Cardiac fibroblast (primary cell): ENCODE data around the gene ZNF408.

ENCODE experiments used
- DNase-seq, 2 donors: peaks; one replicate each; pipeline versions ENCODE4 v3.0.0 to v3.0.0-alpha.2; 2010; ENCODE audit warnings: low read depth in 2 of 2
- H3K4me3 ChIP-seq, 2 donors: replicated peaks in 1 of 2; 1 replicate in 1 of 2; 2 replicates in 1 of 2; pipeline ENCODE4 v1.5.1; 2011; ENCODE audit warnings: low read depth in 2 of 2, low read length in 2 of 2, mild to moderate bottlenecking in 2 of 2, moderate library complexity in 1 of 2
- CTCF ChIP-seq: IDR thresholded peaks from one replicate; pipeline ENCODE4 v1.5.1; 2011; ENCODE audit warnings: low read depth, mild to moderate bottlenecking, low read length, inconsistent platforms

The ZNF408 gene

DNA sequence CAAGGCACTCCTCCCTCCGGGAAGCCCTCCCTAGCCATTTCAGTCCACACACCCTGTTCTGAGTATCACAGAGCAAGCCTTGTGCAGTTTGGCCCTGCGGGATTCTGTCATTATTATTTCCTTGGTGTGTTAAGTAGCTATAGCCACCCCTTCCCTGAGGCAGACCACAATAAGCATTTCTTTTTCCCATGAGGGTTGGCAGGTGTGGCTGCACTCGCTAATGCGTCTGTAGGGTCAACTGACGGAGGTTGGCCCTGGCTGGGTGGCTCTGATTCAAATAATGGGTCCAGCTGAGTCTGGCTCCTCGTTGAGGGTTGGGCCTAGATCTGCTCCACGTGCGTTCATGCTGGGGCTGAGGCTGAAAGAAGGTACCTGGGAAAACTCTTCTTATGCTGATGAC is 23.3 kb downstream of the ZNF408 start:
- H3K4me3 ChIP-seq = no peak overlapping the region
- no peak for TF ChIP-seq CTCF
- no peak for DNase-seq

DNA sequence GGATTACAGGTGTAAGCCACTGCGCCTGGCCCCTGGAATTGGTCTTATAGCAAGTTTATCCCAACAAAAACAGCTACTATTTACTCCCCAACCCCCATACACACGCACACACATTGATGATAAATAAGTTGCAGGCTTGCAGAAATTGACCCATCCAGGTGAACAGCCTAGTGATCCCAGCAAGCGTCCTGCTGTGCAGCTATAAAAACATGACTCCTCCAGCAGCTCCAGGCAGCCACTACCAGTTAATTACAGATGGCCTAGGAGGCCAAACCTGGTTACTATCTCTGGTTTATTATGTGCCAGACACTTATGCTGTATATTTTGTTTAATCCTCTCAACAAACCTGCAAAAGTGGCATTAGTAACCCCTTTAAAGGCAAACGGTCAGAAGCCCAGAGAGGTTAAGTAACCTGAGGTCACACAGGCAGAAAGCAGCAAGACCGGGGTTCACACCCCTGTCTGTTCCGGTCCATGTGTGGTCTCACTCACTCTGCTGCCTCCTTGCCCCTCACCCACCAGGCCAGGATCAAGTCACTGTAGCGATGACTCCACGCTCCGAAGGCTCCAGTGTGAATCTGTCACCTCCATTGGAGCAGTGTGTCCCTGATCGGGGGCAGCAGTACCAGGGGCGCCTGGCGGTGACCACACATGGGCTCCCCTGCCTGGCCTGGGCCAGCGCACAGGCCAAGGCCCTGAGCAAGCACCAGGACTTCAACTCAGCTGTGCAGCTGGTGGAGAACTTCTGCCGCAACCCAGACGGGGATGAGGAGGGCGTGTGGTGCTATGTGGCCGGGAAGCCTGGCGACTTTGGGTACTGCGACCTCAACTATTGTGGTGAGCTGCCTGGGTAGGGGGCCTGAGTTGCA is 24.7 kb downstream of the ZNF408 start:
- no peak for TF ChIP-seq CTCF
- no peak for DNase-seq
- no peak overlapping the region for H3K4me3 ChIP-seq

DNA sequence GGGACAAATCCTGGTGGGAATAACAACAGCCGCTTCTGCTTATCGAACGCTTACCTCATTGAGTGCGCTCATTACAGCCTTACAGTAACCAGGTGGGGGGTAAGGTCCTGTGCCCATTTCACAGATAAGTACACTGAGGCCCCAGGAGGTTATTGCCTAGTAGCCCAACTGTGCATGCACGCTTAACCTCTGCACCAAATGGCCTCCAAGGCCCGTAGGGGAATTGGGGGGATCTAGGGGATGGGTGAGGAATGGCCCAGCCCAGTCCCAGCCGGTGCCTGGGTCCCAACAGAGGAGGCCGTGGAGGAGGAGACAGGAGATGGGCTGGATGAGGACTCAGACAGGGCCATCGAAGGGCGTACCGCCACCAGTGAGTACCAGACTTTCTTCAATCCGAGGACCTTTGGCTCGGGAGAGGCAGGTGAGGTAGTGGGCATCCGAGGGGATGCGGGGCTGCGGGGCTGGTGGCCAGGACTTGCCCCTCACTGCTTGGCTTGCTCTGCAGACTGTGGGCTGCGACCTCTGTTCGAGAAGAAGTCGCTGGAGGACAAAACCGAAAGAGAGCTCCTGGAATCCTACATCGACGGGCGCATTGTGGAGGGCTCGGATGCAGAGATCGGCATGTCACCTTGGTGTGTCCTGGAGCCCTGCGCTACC is 25.5 kb downstream of the ZNF408 start:
- no peak for DNase-seq
- no peak overlapping the region for H3K4me3 ChIP-seq
- TF ChIP-seq CTCF = no peak

- DNase-seq = no peak
- no peak for TF ChIP-seq CTCF
- H3K4me3 ChIP-seq = no peak overlapping the region
Observed at GRCh38 chr11:46727952-46728658, 27.3 kb downstream of the ZNF408 start.

DNA sequence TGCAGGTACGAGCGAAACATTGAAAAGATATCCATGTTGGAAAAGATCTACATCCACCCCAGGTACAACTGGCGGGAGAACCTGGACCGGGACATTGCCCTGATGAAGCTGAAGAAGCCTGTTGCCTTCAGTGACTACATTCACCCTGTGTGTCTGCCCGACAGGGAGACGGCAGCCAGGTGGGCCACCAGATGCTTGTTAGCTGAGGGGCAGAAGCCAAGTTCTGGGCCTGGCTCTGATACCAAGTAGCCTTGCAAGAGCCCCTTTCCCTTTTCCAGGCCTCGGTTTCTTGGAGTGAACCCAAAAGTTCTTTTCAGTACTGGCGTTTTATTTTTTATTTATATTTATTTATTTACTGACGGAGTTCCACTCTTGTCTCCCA is 27.8 kb downstream of the ZNF408 start:
- no peak for TF ChIP-seq CTCF
- H3K4me3 ChIP-seq = no peak overlapping the region
- no peak for DNase-seq

- peak in 1 of 2 donors; percentile 22 for DNase-seq
- no peak for TF ChIP-seq CTCF
- H3K4me3 ChIP-seq = no peak overlapping the region
Observed at GRCh38 chr11:46729110-46730027, 28.5 kb downstream of the ZNF408 start.
